22Rv1 (cell line): Measurements from ENCODE around the gene PDZD4.

Source experiments
- CTCF ChIP-seq: fragments of 450-650 bp; IDR thresholded peaks from 2 replicates; pipeline ENCODE4 v1.5.1; 2017; ENCODE audit warnings: mild to moderate bottlenecking
- ZFX ChIP-seq: fragments of 450-650 bp; IDR thresholded peaks from 2 replicates; pipeline ENCODE4 v1.6.1; 2017; ENCODE audit warnings: antibody characterized with exemption, borderline replicate concordance

DNA sequence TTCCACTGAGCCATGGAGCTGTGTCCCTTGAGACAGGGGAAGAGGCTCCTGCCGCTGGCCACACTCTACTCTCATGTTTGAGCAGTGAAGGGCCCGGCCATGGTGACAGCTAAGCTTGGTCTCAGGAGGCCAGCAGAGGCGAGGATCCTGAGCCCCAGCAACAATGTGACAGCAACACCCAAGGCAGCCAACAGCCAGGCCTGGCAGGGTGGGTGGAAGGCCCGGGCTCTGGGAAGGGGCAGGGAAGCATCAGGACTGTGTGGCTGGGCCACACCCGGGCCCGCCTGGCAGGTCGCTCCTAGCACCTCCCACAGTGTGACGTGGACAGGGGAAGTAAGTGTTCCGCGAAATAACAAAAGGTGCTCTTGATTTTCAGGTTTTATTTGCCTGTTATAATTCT, 30.8 kb upstream of the PDZD4 start:
- TF ChIP-seq CTCF (no peak), ZFX (no peak)
